HG02642 (cell line): ENCODE results near the gene FAM72C.
"Not testable (repeated sequence)": the region's sequence is repeated elsewhere in the genome, so short reads cannot be mapped to it uniquely, and the experiment has no call there.

ENCODE experiments used
- ATAC-seq: cut with Tn5 transposase; IDR thresholded peaks from one replicate; pipeline ENCODE4 v1.9.1; 2021; ENCODE audit warnings: mild to moderate bottlenecking; ENCODE audit not compliant: unreplicated experiment, poor library complexity

The FAM72C gene

GRCh38 chr1:143918552-143918951 is 53.2 kb downstream of the FAM72C start:
- ATAC-seq, result not testable (repeated sequence)

DNA sequence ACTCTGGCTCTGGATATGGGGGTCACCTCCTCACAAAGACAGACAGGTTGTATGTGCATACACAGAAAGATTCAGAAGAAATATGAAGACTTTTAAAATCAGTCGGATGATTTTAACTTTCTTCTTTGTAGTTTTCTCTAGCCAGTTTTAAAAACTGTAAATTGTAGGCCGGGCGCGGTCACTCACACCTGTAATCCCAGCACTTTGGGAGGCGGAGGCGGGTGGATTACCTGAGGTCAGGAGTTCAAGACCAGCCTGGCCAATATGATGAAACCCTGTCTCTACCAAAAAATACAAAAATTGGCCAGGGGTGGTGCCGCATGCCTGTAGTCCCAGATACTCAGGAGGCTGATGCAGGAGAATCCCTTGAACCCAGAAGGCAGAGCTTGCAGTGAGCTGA is 58.1 kb downstream of the FAM72C start:
- ATAC-seq, result not testable (repeated sequence)
